ENCODE results near the gene UGT1A5.

The UGT1A5 gene

GRCh38 chr2:233692648-233693047 lies 20.1 kb upstream of the UGT1A5 start, which contains the start of gene UGT1A6:
Gene UGT1A6 (plus strand): TSS chr2:233692890. CDS start chr2:233693005, 115 bp downstream.
- TF ChIP-seq, protein P1, sequence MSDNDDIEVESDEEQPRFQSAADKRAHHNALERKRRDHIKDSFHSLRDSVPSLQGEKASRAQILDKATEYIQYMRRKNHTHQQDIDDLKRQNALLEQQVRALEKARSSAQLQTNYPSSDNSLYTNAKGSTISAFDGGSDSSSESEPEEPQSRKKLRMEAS (IDR thresholded peaks at IDR 0.05) = no peak
- no peak for TF ChIP-seq NFIC (IDR thresholded peaks at IDR 0.05)
- TF ChIP-seq RAD21 (IDR thresholded peaks at IDR 0.05; ENCODE audit: low read depth) = no peak
- no peak for TF ChIP-seq EGR1 (IDR thresholded peaks at IDR 0.05)
- no peak for TF ChIP-seq CREB1 (IDR thresholded peaks at IDR 0.05; ENCODE audit: low read depth)
- TF ChIP-seq TEAD4 (IDR thresholded peaks at IDR 0.05) = no peak
- TF ChIP-seq CEBPB (IDR thresholded peaks at IDR 0.05) = no peak
- TF ChIP-seq TCF12 (IDR thresholded peaks at IDR 0.05; ENCODE audit: low read depth) = no peak
- no peak for TF ChIP-seq YY1 (IDR thresholded peaks at IDR 0.05; ENCODE audit: low read depth)
- no peak for TF ChIP-seq TAF1 (IDR thresholded peaks at IDR 0.05; ENCODE audit: low read depth)
- no peak for TF ChIP-seq USF1 (IDR thresholded peaks at IDR 0.05)
- TF ChIP-seq REST (IDR thresholded peaks at IDR 0.05; ENCODE audit: low read depth) = no peak
- no peak for TF ChIP-seq EP300 (IDR thresholded peaks at IDR 0.05; ENCODE audit: borderline replicate concordance)
- no peak for TF ChIP-seq FOXM1 (IDR thresholded peaks at IDR 0.05; ENCODE audit: borderline replicate concordance, low read depth)
- no peak for TF ChIP-seq ZBTB7A (IDR thresholded peaks at IDR 0.05; ENCODE audit: low read depth)

DNA sequence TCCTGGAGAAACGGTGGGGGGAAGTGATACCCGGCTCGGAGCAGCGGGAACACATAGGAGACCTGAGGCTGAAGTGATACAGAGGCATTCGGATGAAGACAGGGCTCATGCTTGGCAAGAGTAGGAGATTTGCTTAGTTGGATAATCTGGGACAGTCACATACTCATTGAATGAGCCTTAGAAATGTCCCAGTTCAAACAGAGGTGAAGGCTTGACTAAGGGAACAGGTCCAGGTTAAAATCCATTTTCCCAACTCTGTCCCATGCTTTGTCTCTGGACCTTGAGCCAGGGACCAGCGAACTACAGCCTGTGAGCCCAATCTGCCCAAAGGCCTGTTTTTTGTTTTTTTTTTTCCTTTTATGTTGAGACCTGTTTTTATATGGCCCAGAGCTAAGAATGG lies 18.7 kb upstream of the UGT1A5 start:
- TF ChIP-seq EP300 (IDR thresholded peaks at IDR 0.05; ENCODE audit: borderline replicate concordance) = no peak
- TF ChIP-seq FOXM1 (IDR thresholded peaks at IDR 0.05; ENCODE audit: borderline replicate concordance, low read depth) = no peak
- TF ChIP-seq ZBTB7A (IDR thresholded peaks at IDR 0.05; ENCODE audit: low read depth) = no peak
- TF ChIP-seq CREB1 (IDR thresholded peaks at IDR 0.05; ENCODE audit: low read depth) = no peak
- TF ChIP-seq TCF12 (IDR thresholded peaks at IDR 0.05; ENCODE audit: low read depth) = no peak
- no peak for TF ChIP-seq YY1 (IDR thresholded peaks at IDR 0.05; ENCODE audit: low read depth)

DNA sequence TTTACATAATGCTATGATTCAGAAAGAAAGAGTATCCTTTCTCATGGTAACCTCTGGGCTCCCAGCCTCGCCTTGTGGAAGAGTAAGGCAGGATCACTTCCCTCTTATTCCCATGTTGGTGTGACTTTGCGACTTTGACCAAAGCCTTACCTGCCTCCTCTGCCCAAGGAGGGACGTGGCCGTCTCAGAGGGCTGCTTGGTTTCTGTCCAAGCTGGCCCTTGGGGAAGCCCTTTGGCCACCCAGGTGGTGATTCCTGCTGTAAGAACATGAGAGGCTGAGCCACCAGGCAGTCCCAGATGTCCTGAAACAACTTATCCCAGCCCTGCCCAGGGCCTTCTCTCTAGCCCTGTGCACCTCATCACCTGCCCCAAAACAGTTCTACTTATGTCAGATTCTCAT lies 14.0 kb upstream of the UGT1A5 start:
- TF ChIP-seq ZBTB7A (IDR thresholded peaks at IDR 0.05; ENCODE audit: low read depth) (no peak), REST (IDR thresholded peaks at IDR 0.05; ENCODE audit: low read depth) (no peak), EP300 (IDR thresholded peaks at IDR 0.05; ENCODE audit: borderline replicate concordance) (no peak), CREB1 (IDR thresholded peaks at IDR 0.05; ENCODE audit: low read depth) (no peak), YY1 (IDR thresholded peaks at IDR 0.05; ENCODE audit: low read depth) (no peak), RAD21 (IDR thresholded peaks at IDR 0.05; ENCODE audit: low read depth) (no peak), TCF12 (IDR thresholded peaks at IDR 0.05; ENCODE audit: low read depth) (no peak), USF1 (IDR thresholded peaks at IDR 0.05) (no peak), NFIC (IDR thresholded peaks at IDR 0.05) (no peak)

- no peak for TF ChIP-seq USF1 (IDR thresholded peaks at IDR 0.05)
- TF ChIP-seq FOXM1 (IDR thresholded peaks at IDR 0.05; ENCODE audit: borderline replicate concordance, low read depth) = no peak
- no peak for TF ChIP-seq REST (IDR thresholded peaks at IDR 0.05; ENCODE audit: low read depth)
- no peak for TF ChIP-seq TAF1 (IDR thresholded peaks at IDR 0.05; ENCODE audit: low read depth)
- no peak for TF ChIP-seq TCF12 (IDR thresholded peaks at IDR 0.05; ENCODE audit: low read depth)
- no peak for TF ChIP-seq YY1 (IDR thresholded peaks at IDR 0.05; ENCODE audit: low read depth)
- TF ChIP-seq TEAD4 (IDR thresholded peaks at IDR 0.05) = no peak
- no peak for TF ChIP-seq EGR1 (IDR thresholded peaks at IDR 0.05)
- no peak for TF ChIP-seq ZBTB7A (IDR thresholded peaks at IDR 0.05; ENCODE audit: low read depth)
- TF ChIP-seq NFIC (IDR thresholded peaks at IDR 0.05) = no peak
- TF ChIP-seq RAD21 (IDR thresholded peaks at IDR 0.05; ENCODE audit: low read depth) = no peak
- TF ChIP-seq, protein P1 (IDR thresholded peaks at IDR 0.05) = no peak
- TF ChIP-seq CREB1 (IDR thresholded peaks at IDR 0.05; ENCODE audit: low read depth) = no peak
- no peak for TF ChIP-seq CEBPB (IDR thresholded peaks at IDR 0.05)
- TF ChIP-seq EP300 (IDR thresholded peaks at IDR 0.05; ENCODE audit: borderline replicate concordance) = no peak
Observed at GRCh38 chr2:233699424-233700027, 13.2 kb upstream of the UGT1A5 start.

All from Ishikawa (cell line).